OCI-LY7 (cell line): ENCODE results near the gene UBA3.

Experiments used
- CTCF ChIP-seq: fragments of 200-600 bp; sonication (generic); conservative IDR thresholded peaks from 2 replicates; pipeline ENCODE4 v1.5.1; 2014; ENCODE audit warnings: mild to moderate bottlenecking, antibody characterized with exemption, low read length, moderate library complexity, mixed read lengths
- EZH2phosphoT487 ChIP-seq: fragments of 200-600 bp; sonication (generic); IDR thresholded peaks from 2 replicates; pipeline ENCODE4 v1.6.1; 2018; ENCODE audit warnings: low read depth, borderline replicate concordance, mild to moderate bottlenecking, mixed run types, antibody characterized with exemption, low read length, moderate library complexity, mixed read lengths

GRCh38 chr3:69063636-69064035 is 16.5 kb downstream of the UBA3 start:
- no peak for TF ChIP-seq CTCF
- TF ChIP-seq EZH2phosphoT487 = no peak
